H1 (cell line): Measurements from ENCODE around the gene LMBR1.

Source experiments
- CHD1 ChIP-seq: IDR thresholded peaks from 2 replicates; pipeline ENCODE4 v1.6.1; 2012; ENCODE audit warnings: low read depth, low read length, improper control_type of control experiment
- CTCF ChIP-seq, 3 experiments: IDR thresholded peaks; 1 replicate in 2 of 3; 2 replicates in 1 of 3; pipeline versions ENCODE4 v1.5.1 to v1.6.1; 2011; ENCODE audit warnings: low read length in 3 of 3, mild to moderate bottlenecking in 3 of 3, inconsistent platforms in 2 of 3, low read depth in 1 of 3, moderate library complexity in 1 of 3; ENCODE audit not compliant: insufficient read depth in 1 of 3; ENCODE audit errors: control extremely low read depth in 1 of 3
- EP300 ChIP-seq, 2 experiments: IDR thresholded peaks; 1 replicate in 1 of 2; 2 replicates in 1 of 2; pipeline ENCODE4 v1.6.1; 2011 to 2012; ENCODE audit warnings: low read depth in 2 of 2, low read length in 2 of 2, mild to moderate bottlenecking in 2 of 2, borderline replicate concordance in 1 of 2, inconsistent platforms in 1 of 2, moderate library complexity in 1 of 2
- FOSL1 ChIP-seq: IDR thresholded peaks from 2 replicates; pipeline ENCODE4 v1.6.1; 2011; ENCODE audit warnings: mild to moderate bottlenecking, low read depth, low read length, moderate library complexity; ENCODE audit not compliant: insufficient read depth
- GABPA ChIP-seq: IDR thresholded peaks from 2 replicates; pipeline ENCODE4 v1.6.1; 2011; ENCODE audit warnings: mild to moderate bottlenecking, low read length, moderate library complexity, borderline replicate concordance; ENCODE audit not compliant: insufficient read depth
- GTF2F1 ChIP-seq: IDR thresholded peaks from 2 replicates; pipeline ENCODE4 v1.6.1; 2012; ENCODE audit warnings: low read depth, low read length, improper control_type of control experiment, borderline replicate concordance
- POU5F1 ChIP-seq: IDR thresholded peaks from 2 replicates; pipeline ENCODE4 v1.6.1; 2011; ENCODE audit warnings: low read depth, mild to moderate bottlenecking, low read length, moderate library complexity
- RXRA ChIP-seq: IDR thresholded peaks from 2 replicates; pipeline ENCODE4 v1.6.1; 2011; ENCODE audit warnings: low read depth, mild to moderate bottlenecking, low read length, moderate library complexity; ENCODE audit not compliant: insufficient read depth
- SP4 ChIP-seq: IDR thresholded peaks from 2 replicates; pipeline ENCODE4 v1.6.1; 2012; ENCODE audit warnings: low read length, inconsistent platforms
- TAF1 ChIP-seq: IDR thresholded peaks from 2 replicates; pipeline ENCODE4 v1.6.1; 2011; ENCODE audit warnings: mild to moderate bottlenecking, low read depth, low read length

GRCh38 chr7:156932006-156932405 is 39.0 kb upstream of the LMBR1 start:
- TF ChIP-seq GABPA, result no peak
- TF ChIP-seq CTCF (IDR thresholded peaks at IDR 0.05; ENCODE audit: control extremely low read depth in 1 of 3, insufficient read depth in 1 of 3, low read depth in 1 of 3, low read length in 3 of 3), result no peak
- no peak for TF ChIP-seq RXRA
- no peak for TF ChIP-seq EP300 (IDR thresholded peaks at IDR 0.05; ENCODE audit: borderline replicate concordance in 1 of 2, low read depth in 2 of 2, low read length in 2 of 2)
- no peak for TF ChIP-seq CHD1
- TF ChIP-seq GTF2F1, result no peak
- TF ChIP-seq SP4, result no peak
- TF ChIP-seq TAF1, result no peak
- TF ChIP-seq FOSL1, result no peak
- no peak for TF ChIP-seq POU5F1
